Fibroblast of the conjunctiva (primary cell): ENCODE measurements around the gene F3.

Source experiments
- DNase-seq: peaks from one replicate; pipeline ENCODE4 v3.0.0-alpha.2; 2010; ENCODE audit warnings: low read depth

F3 gene

GRCh38 chr1:94527447-94528031 lies 14.0 kb downstream of the F3 start:
- DNase-seq, result no peak

- DNase-seq, result no peak
These were observed 15.2 kb downstream of the F3 start for GRCh38 chr1:94526152-94526980.

GRCh38 chr1:94524531-94524930 lies 17.0 kb downstream of the F3 start:
- no peak for DNase-seq

- peak; percentile 72 for DNase-seq
These were observed 19.3 kb downstream of the F3 start for GRCh38 chr1:94522304-94522703.

GRCh38 chr1:94519351-94519750 lies 22.2 kb downstream of the F3 start:
- DNase-seq, result no peak

- DNase-seq, result no peak
These were observed 26.1 kb downstream of the F3 start for GRCh38 chr1:94515296-94515947.

- no peak for DNase-seq
These were observed 27.3 kb downstream of the F3 start for GRCh38 chr1:94514095-94514727.

- DNase-seq, result no peak
These were observed 28.7 kb downstream of the F3 start for GRCh38 chr1:94512816-94513215.

- no peak for DNase-seq
These were observed 37.0 kb downstream of the F3 start for GRCh38 chr1:94504601-94505000.

- DNase-seq, result no peak
These were observed 38.4 kb downstream of the F3 start for GRCh38 chr1:94503153-94503552.

GRCh38 chr1:94501935-94502334 lies 39.6 kb downstream of the F3 start:
- DNase-seq, result no peak

GRCh38 chr1:94501426-94501825 lies 40.1 kb downstream of the F3 start:
- no peak for DNase-seq

- DNase-seq, result no peak
These were observed 45.3 kb downstream of the F3 start for GRCh38 chr1:94496076-94496755.

GRCh38 chr1:94490556-94490955 lies 51.0 kb downstream of the F3 start:
- no peak for DNase-seq

GRCh38 chr1:94486990-94487389 lies 54.6 kb downstream of the F3 start:
- DNase-seq, result no peak

- DNase-seq, result peak; percentile 60
These were observed 60.1 kb downstream of the F3 start for GRCh38 chr1:94481473-94481933.

- DNase-seq, result no peak
These were observed 61.9 kb downstream of the F3 start for GRCh38 chr1:94479682-94480081.
